ENCODE data around the gene SYT6. TPM values are rescaled to one million over a fixed set of nuclear protein-coding genes. Genes with fewer than 3 reads are reported as not detected.

SYT6 gene
- total and polyA plus RNA-seq, 4 donors: 0.01 to 4.2 TPM; not detected in 2

DNA sequence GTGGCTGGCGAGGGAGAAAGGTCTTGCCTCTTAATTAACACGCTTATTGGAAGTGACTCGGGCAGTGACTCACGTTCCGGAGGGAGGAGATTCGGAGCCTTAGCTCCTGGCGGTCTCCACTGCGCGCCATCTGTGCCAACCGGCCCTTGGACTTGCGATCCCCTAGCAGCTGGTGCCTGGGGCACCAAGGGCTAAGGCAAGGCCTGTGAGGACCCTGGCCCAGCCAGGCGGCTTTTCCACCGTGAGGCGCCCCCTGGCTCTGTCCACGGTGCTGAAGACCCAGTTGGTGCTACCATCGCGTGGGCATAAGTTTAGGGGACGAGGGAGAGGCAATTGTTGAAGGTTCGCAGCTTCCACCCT lies 1.3 kb upstream of the SYT6 start:
- TF ChIP-seq, protein P1, sequence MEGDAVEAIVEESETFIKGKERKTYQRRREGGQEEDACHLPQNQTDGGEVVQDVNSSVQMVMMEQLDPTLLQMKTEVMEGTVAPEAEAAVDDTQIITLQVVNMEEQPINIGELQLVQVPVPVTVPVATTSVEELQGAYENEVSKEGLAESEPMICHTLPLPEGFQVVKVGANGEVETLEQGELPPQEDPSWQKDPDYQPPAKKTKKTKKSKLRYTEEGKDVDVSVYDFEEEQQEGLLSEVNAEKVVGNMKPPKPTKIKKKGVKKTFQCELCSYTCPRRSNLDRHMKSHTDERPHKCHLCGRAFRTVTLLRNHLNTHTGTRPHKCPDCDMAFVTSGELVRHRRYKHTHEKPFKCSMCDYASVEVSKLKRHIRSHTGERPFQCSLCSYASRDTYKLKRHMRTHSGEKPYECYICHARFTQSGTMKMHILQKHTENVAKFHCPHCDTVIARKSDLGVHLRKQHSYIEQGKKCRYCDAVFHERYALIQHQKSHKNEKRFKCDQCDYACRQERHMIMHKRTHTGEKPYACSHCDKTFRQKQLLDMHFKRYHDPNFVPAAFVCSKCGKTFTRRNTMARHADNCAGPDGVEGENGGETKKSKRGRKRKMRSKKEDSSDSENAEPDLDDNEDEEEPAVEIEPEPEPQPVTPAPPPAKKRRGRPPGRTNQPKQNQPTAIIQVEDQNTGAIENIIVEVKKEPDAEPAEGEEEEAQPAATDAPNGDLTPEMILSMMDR (IDR thresholded peaks at IDR 0.05; ENCODE audit: control extremely low read depth, extremely low read depth): no peak
- peaks cover 0 to 29% (median 12%) of the 10 kb centered on the region in 5 donors for H3K4me1 ChIP-seq (ENCODE audit: control insufficient read depth in 5 of 5, insufficient read depth in 5 of 5, low read length in 5 of 5)
- H3K27ac ChIP-seq (ENCODE audit: low read depth in 1 of 2, low read length in 1 of 2): no peak overlapping the region
- no peak overlapping the region for H3K4me3 ChIP-seq
- 13 to 15% methylated on average over 19 of the region's 19 CpGs for WGBS, 2 donors
- peaks cover 19 to 62% (median 20%) of the 10 kb centered on the region in 3 donors for H3K27me3 ChIP-seq (ENCODE audit: control insufficient read depth in 3 of 3, insufficient read depth in 3 of 3, low read length in 2 of 3)
- no peak overlapping the region for H3K9ac ChIP-seq (ENCODE audit: insufficient read depth in 1 of 2, low read length in 2 of 2)
- H3K9me3 ChIP-seq (ENCODE audit: control insufficient read depth in 4 of 4, insufficient read depth in 3 of 4, low read length in 3 of 4): peaks cover 0 to 2% (median 0%) of the 10 kb centered on the region in 4 donors
- ATAC-seq (ENCODE audit: insufficient read depth, low FRiP score) (no peak), DNase-seq (peak; percentile 41 to 60 (median 59))
- H3K36me3 ChIP-seq (ENCODE audit: control insufficient read depth in 4 of 4, insufficient read depth in 4 of 4, low read length in 4 of 4): no peaks in the 10 kb centered on the region

DNA sequence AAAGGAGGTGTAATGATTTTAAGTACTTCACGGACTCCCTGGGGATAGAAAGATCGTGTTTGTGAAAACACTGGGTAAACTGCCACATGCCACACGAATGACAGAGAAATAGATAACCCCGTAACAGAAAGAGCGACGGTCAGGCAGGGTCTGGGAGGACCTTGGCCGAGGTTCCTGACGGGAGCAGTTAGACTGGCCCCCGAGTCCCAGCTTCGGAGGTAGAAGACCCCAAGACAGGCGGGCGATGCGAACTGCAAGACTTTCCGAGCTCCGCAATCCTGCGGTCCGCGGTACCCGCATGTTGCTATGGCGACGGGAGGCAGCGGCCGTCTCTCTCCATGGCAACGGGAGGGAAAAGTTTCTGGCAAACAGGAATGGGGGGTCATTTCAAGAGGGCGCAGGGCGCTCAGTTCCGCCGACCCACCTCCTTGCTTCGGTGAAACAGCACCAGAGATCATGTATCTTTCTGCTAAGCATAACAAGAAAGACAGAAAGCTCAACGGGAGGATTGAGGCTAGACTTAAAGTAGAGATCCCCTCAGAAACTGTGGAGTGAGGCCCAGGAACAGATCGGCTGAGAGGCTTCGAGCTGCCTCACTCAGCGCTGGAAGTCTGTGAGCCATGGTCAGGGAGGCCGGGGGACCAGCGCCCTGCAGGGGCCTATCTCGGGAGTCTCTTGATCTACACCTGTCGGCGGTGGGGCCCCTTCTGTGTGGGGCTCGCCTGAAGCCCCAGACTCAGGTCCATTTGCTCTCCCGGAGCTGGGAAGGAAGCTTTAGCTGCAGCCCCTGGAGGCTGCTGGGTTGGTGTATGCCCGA lies 685 bp upstream of the SYT6 start:
- peaks cover 0 to 2% (median 0%) of the 10 kb centered on the region in 4 donors for H3K9me3 ChIP-seq (ENCODE audit: control insufficient read depth in 4 of 4, insufficient read depth in 3 of 4, low read length in 3 of 4)
- peaks cover 0 to under 1% (median 0%) of the 10 kb centered on the region in 4 donors for H3K36me3 ChIP-seq (ENCODE audit: control insufficient read depth in 4 of 4, insufficient read depth in 4 of 4, low read length in 4 of 4)
- 6 to 8% methylated on average over 41 of the region's 41 CpGs for WGBS, 2 donors
- TF ChIP-seq, protein P1 (IDR thresholded peaks at IDR 0.05; ENCODE audit: control extremely low read depth, extremely low read depth): no peak
- H3K4me1 ChIP-seq (ENCODE audit: control insufficient read depth in 5 of 5, insufficient read depth in 5 of 5, low read length in 5 of 5): peaks cover 0 to 29% (median 12%) of the 10 kb centered on the region in 5 donors
- no peak overlapping the region for H3K9ac ChIP-seq (ENCODE audit: insufficient read depth in 1 of 2, low read length in 2 of 2)
- no peak overlapping the region for H3K27ac ChIP-seq (ENCODE audit: low read depth in 1 of 2, low read length in 1 of 2)
- peaks cover 19 to 67% (median 20%) of the 10 kb centered on the region in 3 donors for H3K27me3 ChIP-seq (ENCODE audit: control insufficient read depth in 3 of 3, insufficient read depth in 3 of 3, low read length in 2 of 3)
- DNase-seq (peak; percentile 47 to 55 (median 49)), ATAC-seq (ENCODE audit: insufficient read depth, low FRiP score) (no peak)
- H3K4me3 ChIP-seq: no peak overlapping the region

DNA sequence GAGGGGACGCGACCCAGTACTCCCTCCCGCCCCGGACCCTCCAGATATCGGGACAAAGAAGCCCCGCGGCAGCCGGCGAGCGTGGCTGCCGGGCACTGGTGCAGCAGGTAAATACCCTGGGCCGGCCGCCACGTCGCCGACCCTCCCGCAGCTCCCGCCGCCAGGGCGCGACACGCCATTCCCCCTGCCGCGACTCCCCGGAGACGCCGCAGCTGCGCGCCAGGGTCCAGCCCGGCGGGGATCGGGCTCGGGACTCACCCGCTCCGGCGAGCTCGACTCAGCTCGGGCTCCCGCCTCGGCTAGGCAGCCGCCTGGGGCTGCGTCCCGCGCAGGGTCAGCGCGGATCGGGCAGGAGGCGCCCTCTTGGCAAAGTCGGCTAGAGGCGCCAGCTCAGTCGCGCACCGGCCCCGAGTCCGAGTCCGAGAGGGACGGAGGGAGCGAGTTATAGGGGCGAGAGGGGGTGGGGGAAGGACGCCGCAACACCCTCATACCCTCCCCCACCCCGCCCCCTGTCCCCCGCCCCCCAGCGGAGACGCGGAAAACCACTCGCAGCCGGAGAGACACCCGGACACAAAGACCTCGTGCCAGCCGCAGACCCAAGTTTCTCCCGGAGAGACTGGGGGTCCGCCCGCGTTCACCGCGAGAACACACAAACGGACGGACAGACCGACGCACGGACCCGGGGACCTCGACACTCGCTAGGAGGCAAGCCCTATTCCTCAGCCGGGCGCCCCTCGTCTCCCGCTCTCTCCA lies 985 bp downstream of the SYT6 start:
- TF ChIP-seq, protein P1 (IDR thresholded peaks at IDR 0.05; ENCODE audit: control extremely low read depth, extremely low read depth): no peak
- no peak overlapping the region for H3K27ac ChIP-seq (ENCODE audit: low read depth in 1 of 2, low read length in 1 of 2)
- DNase-seq (peak; percentile 73 to 77 (median 73)), ATAC-seq (ENCODE audit: insufficient read depth, low FRiP score) (peak; percentile 22)
- H3K36me3 ChIP-seq (ENCODE audit: control insufficient read depth in 4 of 4, insufficient read depth in 4 of 4, low read length in 4 of 4): peaks cover 0 to 2% (median under 1%) of the 10 kb centered on the region in 4 donors
- H3K4me1 ChIP-seq (ENCODE audit: control insufficient read depth in 5 of 5, insufficient read depth in 5 of 5, low read length in 5 of 5): peaks cover 0 to 29% (median 12%) of the 10 kb centered on the region in 5 donors
- peaks cover 17 to 66% (median 19%) of the 10 kb centered on the region in 3 donors for H3K27me3 ChIP-seq (ENCODE audit: control insufficient read depth in 3 of 3, insufficient read depth in 3 of 3, low read length in 2 of 3)
- WGBS, 2 donors: 0 to 2% methylated on average over 58 to 89 of the region's 89 CpGs
- H3K9me3 ChIP-seq (ENCODE audit: control insufficient read depth in 4 of 4, insufficient read depth in 3 of 4, low read length in 3 of 4): no peaks in the 10 kb centered on the region
- H3K4me3 ChIP-seq: no peak overlapping the region
- no peak overlapping the region for H3K9ac ChIP-seq (ENCODE audit: insufficient read depth in 1 of 2, low read length in 2 of 2)
